HT1080 (cell line): ENCODE data around the gene BCAR3. TPM values are rescaled to one million over a fixed set of nuclear protein-coding genes. Genes with fewer than 3 reads are reported as not detected.

ENCODE experiments used
- DNase-seq: peaks from one replicate; pipeline ENCODE4 v3.0.0-alpha.2; 2015; ENCODE audit warnings: low read depth
- polyA plus RNA-seq, 2 experiments: library from polyadenylated mRNA; depleted of rRNA; stranded (reverse); fragments of >200 nt; gene quantifications; 2 replicates each; pipeline ENCODE4 v1.2.3, GENCODE V29; 2015
- total RNA-seq: library from RNA; depleted of rRNA; stranded (reverse); fragments of >200 nt; shearing (Covaris generic); gene quantifications from 2 replicates; pipeline ENCODE4 v1.2.3, GENCODE V29; 2014; rRNA removed

Gene BCAR3
- total RNA-seq: 156 and 163 TPM in 2 replicates
- 97.9 and 102 TPM in 2 replicates for polyA plus RNA-seq (2015; cell fraction: cytosol; rRNA removed)
- polyA plus RNA-seq (2015; cell fraction: nucleus; rRNA removed): 110 TPM in 2 replicates

GRCh38 chr1:93681101-93681988 is at the start of gene BCAR3:
Gene BCAR3, minus strand, starts transcription at chr1:93681837. Its CDS starts 6,907 bp downstream, at chr1:93674930.
- DNase-seq: no peak

- DNase-seq: no peak
Observed at GRCh38 chr1:93730621-93731020, 49.0 kb upstream of the BCAR3 start.

- DNase-seq: no peak
Observed at GRCh38 chr1:93729906-93730305, 48.3 kb upstream of the BCAR3 start.

- DNase-seq: no peak
Observed at GRCh38 chr1:93729502-93729901, 47.9 kb upstream of the BCAR3 start.

- no peak for DNase-seq
Observed at GRCh38 chr1:93728480-93729131, 47.0 kb upstream of the BCAR3 start.

- DNase-seq: no peak
Observed at GRCh38 chr1:93723733-93724270, 42.2 kb upstream of the BCAR3 start.

- DNase-seq: no peak
Observed at GRCh38 chr1:93723110-93723509, 41.5 kb upstream of the BCAR3 start.

GRCh38 chr1:93722081-93723031 is 40.7 kb upstream of the BCAR3 start:
- no peak for DNase-seq

GRCh38 chr1:93720956-93721626 is 39.5 kb upstream of the BCAR3 start:
- DNase-seq: peak; percentile 61

GRCh38 chr1:93717640-93718039 is 36.0 kb upstream of the BCAR3 start:
- no peak for DNase-seq

- DNase-seq: peak; percentile 91
Observed at GRCh38 chr1:93716941-93717368, 35.3 kb upstream of the BCAR3 start.

GRCh38 chr1:93716163-93716562 is 34.5 kb upstream of the BCAR3 start:
- no peak for DNase-seq

GRCh38 chr1:93715529-93716126 is 34.0 kb upstream of the BCAR3 start:
- DNase-seq: no peak

GRCh38 chr1:93714356-93714755 is 32.7 kb upstream of the BCAR3 start:
- DNase-seq: no peak

- no peak for DNase-seq
Observed at GRCh38 chr1:93713341-93713740, 31.7 kb upstream of the BCAR3 start.

- no peak for DNase-seq
Observed at GRCh38 chr1:93712741-93713140, 31.1 kb upstream of the BCAR3 start.

- no peak for DNase-seq
Observed at GRCh38 chr1:93710499-93711453, 29.1 kb upstream of the BCAR3 start.

- no peak for DNase-seq
Observed at GRCh38 chr1:93708734-93709481, 27.3 kb upstream of the BCAR3 start.
